OCI-M2 (cell line): ENCODE measurements around the gene DMAC2L.
A peak's percentile ranks its signal among the peaks of the same experiment; 100 is the strongest.

ENCODE experiments used
- DNase-seq: peaks from one replicate; lab custom pipeline; 2025; ENCODE audit not compliant: unreplicated experiment; lab: John Stamatoyannopoulos, UW

DMAC2L gene

GRCh38 chr14:50321009-50321660, 9.0 kb downstream of the DMAC2L start:
- peak; percentile 88 for DNase-seq

DNA sequence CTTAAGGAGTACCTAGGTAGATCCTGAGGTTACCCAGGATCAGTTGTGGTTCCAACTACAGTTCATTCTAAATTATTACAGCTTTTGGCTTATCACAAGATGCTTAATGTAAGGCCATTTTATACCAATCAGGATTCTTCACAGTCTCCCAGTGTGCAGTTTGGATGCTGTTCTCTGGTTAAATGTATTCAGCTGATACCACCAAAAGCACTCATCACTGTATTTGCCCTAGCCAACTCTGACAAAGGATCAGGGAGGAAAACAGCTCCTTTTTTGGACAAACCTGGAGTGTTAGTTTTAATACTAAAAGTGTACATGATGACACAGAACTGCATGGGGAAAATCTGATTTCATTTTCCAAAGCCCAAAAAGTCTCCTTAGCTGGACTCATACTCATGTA, 19.5 kb downstream of the DMAC2L start:
- no peak for DNase-seq

DNA sequence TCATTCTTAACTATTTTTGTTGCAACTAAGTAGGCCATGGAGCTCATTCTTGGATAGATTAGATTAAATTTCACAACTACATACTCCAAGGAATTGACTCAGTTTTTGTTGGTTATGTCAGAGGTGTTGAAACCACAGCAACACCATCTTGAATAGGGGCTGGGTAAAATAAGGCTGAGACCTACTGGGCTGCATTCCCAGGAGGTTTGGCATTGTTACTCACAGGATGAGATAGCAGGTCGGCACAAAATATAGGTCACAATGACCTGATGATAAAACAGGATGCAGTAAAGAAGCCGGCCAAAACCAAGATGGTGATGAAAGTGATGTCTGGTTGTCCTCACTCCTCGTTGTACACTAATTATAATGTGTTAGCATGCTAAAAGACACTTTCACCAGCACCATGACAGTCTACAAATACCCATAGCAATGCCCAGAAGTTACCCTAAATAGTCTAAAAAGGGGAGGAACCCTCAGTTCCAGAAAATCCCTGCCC, 20.9 kb downstream of the DMAC2L start:
- DNase-seq: no peak

GRCh38 chr14:50334211-50334610, 22.1 kb downstream of the DMAC2L start:
- no peak for DNase-seq

DNA sequence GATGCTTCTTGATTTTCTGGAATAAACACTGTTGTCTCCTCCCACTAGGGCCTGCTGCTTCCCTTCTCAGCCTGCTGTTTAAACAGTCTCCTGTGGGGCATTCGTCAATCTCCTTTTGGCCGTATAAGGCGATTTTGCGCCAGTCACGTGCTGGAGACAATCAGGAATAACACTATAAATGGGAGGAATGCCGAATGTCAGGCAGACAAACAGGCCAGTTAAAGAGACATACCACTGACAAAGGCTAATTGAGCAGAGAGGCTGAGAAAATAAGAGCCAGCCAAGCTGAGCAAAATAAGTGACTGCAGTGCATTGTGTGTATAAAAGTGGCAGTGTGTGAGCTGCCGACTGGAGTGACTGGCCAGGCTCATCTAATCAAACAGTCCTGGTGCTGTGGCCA, 23.3 kb downstream of the DMAC2L start:
- no peak for DNase-seq

DNA sequence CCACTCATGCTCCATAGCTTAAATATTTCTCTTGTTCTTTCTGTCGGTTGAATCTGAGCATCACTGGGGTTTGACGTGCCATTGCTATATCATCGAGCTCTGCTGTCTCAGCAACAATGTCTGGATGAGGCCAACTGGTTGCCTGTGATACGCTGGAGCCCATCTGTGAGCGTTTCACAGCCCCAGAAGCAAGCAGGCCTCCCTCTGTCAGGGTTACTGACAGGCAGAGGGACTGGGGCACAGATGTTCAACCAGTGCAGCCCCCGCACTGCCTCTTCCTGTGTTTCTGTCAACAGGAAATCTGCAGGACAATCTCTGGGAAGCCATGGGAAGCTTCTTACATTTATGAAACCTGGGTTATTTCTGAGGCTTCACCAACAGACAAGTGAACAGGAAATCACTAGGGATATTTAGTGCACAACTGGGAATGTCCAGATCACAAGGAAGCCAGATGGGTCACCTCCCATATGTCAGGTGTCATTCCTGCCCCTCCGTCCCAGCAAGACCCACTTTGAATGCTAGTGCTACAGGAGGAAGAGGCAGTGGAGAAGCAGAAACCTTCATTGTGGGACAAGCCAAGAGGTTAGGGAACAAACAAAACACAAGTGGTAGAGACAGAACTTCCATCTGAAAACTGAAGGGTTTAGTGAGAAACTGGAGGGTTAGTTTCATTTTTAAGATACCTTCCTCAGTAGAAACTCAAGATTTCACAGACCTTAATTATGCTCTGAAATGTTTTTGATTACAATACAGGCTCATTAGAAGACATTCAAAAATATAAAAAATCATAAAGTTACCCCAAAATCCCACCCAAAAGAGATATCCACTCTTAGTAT, 24.1 kb downstream of the DMAC2L start:
- no peak for DNase-seq

DNA sequence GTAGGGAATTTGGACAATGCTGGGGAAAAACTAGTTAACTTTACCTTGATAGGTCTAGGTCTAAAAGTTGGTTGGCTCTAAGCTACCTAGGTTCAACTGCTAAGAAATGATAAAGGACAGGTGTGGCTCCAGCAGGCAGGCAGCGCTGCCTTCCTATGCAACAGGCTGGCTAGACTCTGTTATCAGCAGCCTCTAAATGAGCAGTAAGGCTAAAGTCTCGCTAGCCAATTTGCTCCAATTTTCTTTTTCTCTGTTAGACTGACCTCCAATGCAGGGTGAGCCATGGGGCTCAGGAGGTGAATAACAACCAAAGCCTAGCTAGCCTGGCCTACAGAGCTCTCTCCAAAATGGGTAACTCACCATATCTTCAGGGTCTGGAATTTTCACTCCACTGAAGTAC, 26.5 kb downstream of the DMAC2L start:
- no peak for DNase-seq

GRCh38 chr14:50339178-50339804, 27.2 kb downstream of the DMAC2L start:
- DNase-seq: no peak

- no peak for DNase-seq
These were observed 27.9 kb downstream of the DMAC2L start for GRCh38 chr14:50340045-50340444.

GRCh38 chr14:50340963-50341362, 28.8 kb downstream of the DMAC2L start:
- DNase-seq: no peak

GRCh38 chr14:50342221-50343078, 30.3 kb downstream of the DMAC2L start:
- DNase-seq: peak; percentile 87

DNA sequence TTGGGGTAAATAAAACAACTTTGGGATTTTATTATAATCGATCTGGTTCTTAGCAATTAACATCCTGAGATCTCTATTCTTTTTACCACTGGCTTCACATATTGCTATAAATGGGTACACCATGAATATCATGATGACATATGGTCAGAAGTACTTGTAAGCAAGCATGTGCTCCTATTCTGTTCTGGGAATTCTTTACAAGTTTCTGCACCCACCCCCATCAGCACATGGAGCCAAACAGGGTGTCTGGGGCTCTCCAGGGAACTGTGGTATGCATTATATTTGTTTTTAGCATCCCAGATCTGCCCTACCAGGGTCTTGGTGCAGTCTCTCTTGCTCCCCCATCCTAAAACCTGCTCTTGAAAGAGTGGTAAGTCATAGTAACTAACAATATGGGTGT, 31.3 kb downstream of the DMAC2L start:
- no peak for DNase-seq

DNA sequence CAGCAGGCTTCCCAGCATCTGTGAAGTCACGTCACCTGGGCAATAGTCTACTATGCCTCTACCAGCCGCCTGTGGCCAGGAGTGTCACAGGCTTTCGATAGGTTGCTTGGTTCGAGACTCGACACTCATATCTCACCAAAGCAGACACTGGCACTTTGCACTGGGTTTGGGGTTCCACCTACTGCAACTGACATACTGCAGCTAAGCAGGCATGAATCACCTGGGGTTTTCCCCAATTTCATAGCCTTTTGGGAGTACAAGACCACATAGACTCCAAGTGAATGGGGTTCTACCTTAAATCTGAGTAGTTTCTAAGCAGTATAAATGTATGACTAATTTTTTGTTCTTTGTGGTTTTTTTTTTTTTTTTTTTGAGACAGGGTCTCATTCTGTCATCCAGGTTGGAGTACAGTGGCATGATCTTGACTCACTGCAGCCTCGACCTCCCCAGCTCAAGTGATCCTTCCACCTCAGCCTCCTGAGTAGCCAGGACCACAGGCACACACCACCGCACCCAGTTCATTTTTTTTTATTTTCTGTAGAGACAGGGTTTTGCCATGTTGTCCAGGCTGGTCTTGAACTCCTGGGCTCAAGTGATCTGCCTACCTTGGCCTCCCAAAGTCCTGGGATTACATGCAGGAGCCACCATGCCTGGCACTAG, 32.1 kb downstream of the DMAC2L start:
- DNase-seq: no peak

GRCh38 chr14:50344876-50345563, 32.9 kb downstream of the DMAC2L start:
- DNase-seq: no peak

GRCh38 chr14:50345846-50346422, 33.8 kb downstream of the DMAC2L start:
- DNase-seq: no peak

GRCh38 chr14:50347521-50347920, 35.4 kb downstream of the DMAC2L start:
- DNase-seq: no peak

GRCh38 chr14:50348933-50349332, 36.8 kb downstream of the DMAC2L start:
- DNase-seq: no peak

GRCh38 chr14:50350975-50351374, 38.9 kb downstream of the DMAC2L start:
- DNase-seq: no peak

DNA sequence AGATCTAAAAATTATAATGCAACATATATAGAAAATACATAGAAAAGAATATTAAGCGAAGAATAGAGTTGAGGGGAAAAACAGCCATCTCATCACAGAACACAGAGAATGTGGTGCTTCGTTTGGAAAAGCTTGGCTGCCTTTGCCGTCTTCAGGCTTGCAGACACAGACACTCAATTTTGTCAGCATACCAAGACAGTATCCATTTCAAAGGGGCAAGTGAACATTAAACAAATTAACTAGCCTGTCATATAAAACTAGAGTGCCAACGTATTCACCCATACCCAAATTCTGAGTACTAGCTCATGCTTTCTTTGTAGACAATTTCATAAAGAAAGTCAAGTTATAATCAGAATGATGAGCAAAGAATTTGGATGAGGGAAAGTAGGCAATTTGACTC, 40.5 kb downstream of the DMAC2L start:
- DNase-seq: no peak

DNA sequence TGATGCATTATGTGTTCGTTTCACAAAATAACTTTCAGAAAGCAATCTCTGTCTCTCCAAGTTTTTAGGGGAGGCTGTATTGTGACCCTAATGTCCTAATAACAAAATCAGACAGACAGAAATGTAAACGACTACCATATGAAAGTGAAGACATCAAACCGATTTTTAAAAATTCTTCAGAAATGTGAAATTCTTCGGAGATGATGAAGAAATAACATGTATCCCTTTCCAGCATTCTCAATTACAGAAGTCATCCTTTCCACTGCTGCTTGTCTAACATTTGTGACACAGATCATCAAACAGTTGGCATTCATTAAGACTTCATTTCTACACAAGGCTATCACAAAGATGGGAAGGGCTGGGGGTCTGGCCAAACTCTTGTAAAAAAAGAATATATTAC, 41.0 kb downstream of the DMAC2L start:
- DNase-seq: no peak
